ENCODE measurements around the gene QPCTL. TPM values are rescaled to one million over a fixed set of nuclear protein-coding genes. Genes with fewer than 3 reads are reported as not detected.

QPCTL gene
- total and polyA plus RNA-seq, 2 of the 13 experiments (the other 11 are each of a cell fraction or from before 2014, with no cell fraction given) = 16.0 to 19.1 TPM

- no peak for TF ChIP-seq HNF1B (CRISPR knock-in tag; IDR thresholded peaks at IDR 0.05)
- no peak for TF ChIP-seq ELK4 (CRISPR knock-in tag; IDR thresholded peaks at IDR 0.05; ENCODE audit: borderline replicate concordance)
- no peak for TF ChIP-seq ZFP82 (CRISPR knock-in tag; IDR thresholded peaks at IDR 0.05; ENCODE audit: borderline replicate concordance)
- TF ChIP-seq POGK (CRISPR knock-in tag; conservative IDR thresholded peaks at IDR 0.05) = no peak
- TF ChIP-seq IKZF1 (IDR thresholded peaks at IDR 0.05) = no peak
- no peak for TF ChIP-seq PTBP1 (IDR thresholded peaks at IDR 0.05; ENCODE audit: low read depth, low read length, poor library complexity, severe bottlenecking)
- no peak for TF ChIP-seq ZNF646 (CRISPR knock-in tag; IDR thresholded peaks at IDR 0.05)
- peak; percentile 60; the same call in 1 of the 2 replicates for TF ChIP-seq ZNF605 (CRISPR knock-in tag; IDR thresholded peaks at IDR 0.05)
- no peak for TF ChIP-seq ZNF724P (CRISPR knock-in tag; IDR thresholded peaks at IDR 0.05; ENCODE audit: borderline replicate concordance)
- 0 out of 2 replicates have a peak, but pooled peaks have one; percentile 3 for TF ChIP-seq UBTF (CRISPR knock-in tag; IDR thresholded peaks at IDR 0.05)
Observed at GRCh38 chr19:45643024-45643926, 49.2 kb upstream of the QPCTL start (continued).
